ENCODE data around the gene TIMP3.
"Not testable (repeated sequence)": the region's sequence is repeated elsewhere in the genome, so short reads cannot be mapped to it uniquely, and the experiment has no call there.

- TF ChIP-seq EZH2 (IDR thresholded peaks at IDR 0.05; ENCODE audit: borderline replicate concordance, low read depth, low read length, poor library complexity, severe bottlenecking), result not testable (repeated sequence)
- TF ChIP-seq, protein P1, sequence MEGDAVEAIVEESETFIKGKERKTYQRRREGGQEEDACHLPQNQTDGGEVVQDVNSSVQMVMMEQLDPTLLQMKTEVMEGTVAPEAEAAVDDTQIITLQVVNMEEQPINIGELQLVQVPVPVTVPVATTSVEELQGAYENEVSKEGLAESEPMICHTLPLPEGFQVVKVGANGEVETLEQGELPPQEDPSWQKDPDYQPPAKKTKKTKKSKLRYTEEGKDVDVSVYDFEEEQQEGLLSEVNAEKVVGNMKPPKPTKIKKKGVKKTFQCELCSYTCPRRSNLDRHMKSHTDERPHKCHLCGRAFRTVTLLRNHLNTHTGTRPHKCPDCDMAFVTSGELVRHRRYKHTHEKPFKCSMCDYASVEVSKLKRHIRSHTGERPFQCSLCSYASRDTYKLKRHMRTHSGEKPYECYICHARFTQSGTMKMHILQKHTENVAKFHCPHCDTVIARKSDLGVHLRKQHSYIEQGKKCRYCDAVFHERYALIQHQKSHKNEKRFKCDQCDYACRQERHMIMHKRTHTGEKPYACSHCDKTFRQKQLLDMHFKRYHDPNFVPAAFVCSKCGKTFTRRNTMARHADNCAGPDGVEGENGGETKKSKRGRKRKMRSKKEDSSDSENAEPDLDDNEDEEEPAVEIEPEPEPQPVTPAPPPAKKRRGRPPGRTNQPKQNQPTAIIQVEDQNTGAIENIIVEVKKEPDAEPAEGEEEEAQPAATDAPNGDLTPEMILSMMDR (conservative IDR thresholded peaks at IDR 0.05; ENCODE audit: low read depth, low read length), result not testable (repeated sequence)
Observed at GRCh38 chr22:32873604-32874003, 72.1 kb downstream of the TIMP3 start.

Data from A673 (cell line).